ENCODE results near the gene LAMB1. TPM values are rescaled to one million over a fixed set of nuclear protein-coding genes. Genes with fewer than 3 reads are reported as not detected.

Gene LAMB1
- total RNA-seq, 1 experiment from 2014 or later = 101 TPM

DNA sequence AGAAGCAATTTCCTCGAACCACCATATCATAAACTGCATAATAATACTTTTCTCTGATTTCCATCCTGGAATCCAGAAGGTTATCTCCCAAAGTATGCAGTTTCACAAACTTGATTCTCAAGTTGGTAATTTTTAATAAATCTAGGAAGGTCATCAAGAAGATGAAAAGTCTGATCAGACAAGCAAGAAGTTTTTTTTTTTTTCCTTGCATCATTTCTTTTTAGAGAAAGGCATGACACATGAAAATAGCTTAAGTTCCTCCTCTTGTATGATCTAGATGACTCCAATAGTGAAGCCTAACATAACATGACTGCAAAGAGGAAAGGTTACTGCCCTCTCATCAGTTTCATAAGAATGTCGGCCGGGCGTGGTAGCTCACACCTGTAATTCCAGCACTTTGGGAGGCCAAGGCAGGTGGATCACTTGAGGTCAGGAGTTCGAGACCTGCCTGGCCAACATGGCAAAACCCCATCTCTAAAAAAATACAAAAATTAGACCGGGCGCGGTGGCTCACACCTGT lies 22.2 kb downstream of the LAMB1 start:
- Mint-ChIP-seq H3K27ac (no peak overlapping the region), H3K27me3 (ENCODE audit: low read depth) (no peaks in the 10 kb centered on the region), H3K4me3 (no peak overlapping the region), H3K9me3 (no peaks in the 10 kb centered on the region), H3K36me3 (peaks cover 41% of the 10 kb centered on the region), H3K4me1 (peaks cover 16% of the 10 kb centered on the region)
- TF ChIP-seq, protein P1, sequence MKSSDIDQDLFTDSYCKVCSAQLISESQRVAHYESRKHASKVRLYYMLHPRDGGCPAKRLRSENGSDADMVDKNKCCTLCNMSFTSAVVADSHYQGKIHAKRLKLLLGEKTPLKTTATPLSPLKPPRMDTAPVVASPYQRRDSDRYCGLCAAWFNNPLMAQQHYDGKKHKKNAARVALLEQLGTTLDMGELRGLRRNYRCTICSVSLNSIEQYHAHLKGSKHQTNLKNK (CRISPR knock-in tag; IDR thresholded peaks at IDR 0.05) = no peak
- DNase-seq (ENCODE audit: low spot score) = no peak
- no peak for ATAC-seq
- POLR2A ChIA-PET = no interaction called here
- CTCF ChIA-PET = no interaction called here

DNA sequence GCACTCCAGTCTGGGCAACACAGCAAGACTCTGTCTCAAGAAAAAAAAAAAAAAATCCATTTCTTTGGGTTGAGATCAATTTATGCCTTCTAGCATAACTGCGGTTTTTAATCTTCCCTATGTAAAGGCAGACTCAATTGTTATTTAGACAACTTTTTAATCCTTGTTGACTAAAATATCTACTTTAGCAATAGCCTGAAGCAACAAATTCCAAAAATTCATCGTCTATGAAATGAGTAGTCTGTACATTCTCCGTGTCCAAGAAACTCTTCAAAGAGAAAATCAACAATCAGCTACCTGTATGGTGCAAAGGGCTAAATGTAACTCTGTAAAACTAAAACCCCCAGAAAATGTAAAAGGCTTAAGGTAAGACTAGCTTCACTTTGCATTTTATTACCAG lies 22.8 kb downstream of the LAMB1 start:
- CTCF ChIA-PET = no interaction called here
- POLR2A ChIA-PET = no interaction called here
- Mint-ChIP-seq H3K4me3 (no peak overlapping the region), H3K4me1 (peaks cover 21% of the 10 kb centered on the region), H3K36me3 (peaks cover 46% of the 10 kb centered on the region), H3K27me3 (ENCODE audit: low read depth) (no peaks in the 10 kb centered on the region), H3K9me3 (no peaks in the 10 kb centered on the region), H3K27ac (no peak overlapping the region)
- no peak for DNase-seq (ENCODE audit: low spot score)
- TF ChIP-seq FOXP1 (CRISPR knock-in tag; IDR thresholded peaks at IDR 0.05; ENCODE audit: borderline replicate concordance) = no peak
- TF ChIP-seq, protein P2, sequence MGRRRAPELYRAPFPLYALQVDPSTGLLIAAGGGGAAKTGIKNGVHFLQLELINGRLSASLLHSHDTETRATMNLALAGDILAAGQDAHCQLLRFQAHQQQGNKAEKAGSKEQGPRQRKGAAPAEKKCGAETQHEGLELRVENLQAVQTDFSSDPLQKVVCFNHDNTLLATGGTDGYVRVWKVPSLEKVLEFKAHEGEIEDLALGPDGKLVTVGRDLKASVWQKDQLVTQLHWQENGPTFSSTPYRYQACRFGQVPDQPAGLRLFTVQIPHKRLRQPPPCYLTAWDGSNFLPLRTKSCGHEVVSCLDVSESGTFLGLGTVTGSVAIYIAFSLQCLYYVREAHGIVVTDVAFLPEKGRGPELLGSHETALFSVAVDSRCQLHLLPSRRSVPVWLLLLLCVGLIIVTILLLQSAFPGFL (CRISPR knock-in tag; IDR thresholded peaks at IDR 0.05; ENCODE audit: borderline replicate concordance) = no peak
- TF ChIP-seq, protein P3, sequence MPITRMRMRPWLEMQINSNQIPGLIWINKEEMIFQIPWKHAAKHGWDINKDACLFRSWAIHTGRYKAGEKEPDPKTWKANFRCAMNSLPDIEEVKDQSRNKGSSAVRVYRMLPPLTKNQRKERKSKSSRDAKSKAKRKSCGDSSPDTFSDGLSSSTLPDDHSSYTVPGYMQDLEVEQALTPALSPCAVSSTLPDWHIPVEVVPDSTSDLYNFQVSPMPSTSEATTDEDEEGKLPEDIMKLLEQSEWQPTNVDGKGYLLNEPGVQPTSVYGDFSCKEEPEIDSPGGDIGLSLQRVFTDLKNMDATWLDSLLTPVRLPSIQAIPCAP (CRISPR knock-in tag; IDR thresholded peaks at IDR 0.05) = no peak
- no peak for TF ChIP-seq NFATC4 (CRISPR knock-in tag; IDR thresholded peaks at IDR 0.05)
- no peak for TF ChIP-seq ZBTB21 (CRISPR knock-in tag; IDR thresholded peaks at IDR 0.05; ENCODE audit: borderline replicate concordance)
- no peak for TF ChIP-seq NR1H2 (CRISPR knock-in tag; IDR thresholded peaks at IDR 0.05)
- no peak for TF ChIP-seq FOXJ3 (CRISPR knock-in tag; IDR thresholded peaks at IDR 0.05; ENCODE audit: borderline replicate concordance)
- no peak for TF ChIP-seq SMAD4 (CRISPR knock-in tag; IDR thresholded peaks at IDR 0.05)
- TF ChIP-seq, protein P4, sequence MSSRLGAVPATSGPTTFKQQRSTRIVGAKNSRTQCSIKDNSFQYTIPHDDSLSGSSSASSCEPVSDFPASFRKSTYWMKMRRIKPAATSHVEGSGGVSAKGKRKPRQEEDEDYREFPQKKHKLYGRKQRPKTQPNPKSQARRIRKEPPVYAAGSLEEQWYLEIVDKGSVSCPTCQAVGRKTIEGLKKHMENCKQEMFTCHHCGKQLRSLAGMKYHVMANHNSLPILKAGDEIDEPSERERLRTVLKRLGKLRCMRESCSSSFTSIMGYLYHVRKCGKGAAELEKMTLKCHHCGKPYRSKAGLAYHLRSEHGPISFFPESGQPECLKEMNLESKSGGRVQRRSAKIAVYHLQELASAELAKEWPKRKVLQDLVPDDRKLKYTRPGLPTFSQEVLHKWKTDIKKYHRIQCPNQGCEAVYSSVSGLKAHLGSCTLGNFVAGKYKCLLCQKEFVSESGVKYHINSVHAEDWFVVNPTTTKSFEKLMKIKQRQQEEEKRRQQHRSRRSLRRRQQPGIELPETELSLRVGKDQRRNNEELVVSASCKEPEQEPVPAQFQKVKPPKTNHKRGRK (CRISPR knock-in tag; IDR thresholded peaks at IDR 0.05; ENCODE audit: borderline replicate concordance) = no peak
- TF ChIP-seq, protein P5, sequence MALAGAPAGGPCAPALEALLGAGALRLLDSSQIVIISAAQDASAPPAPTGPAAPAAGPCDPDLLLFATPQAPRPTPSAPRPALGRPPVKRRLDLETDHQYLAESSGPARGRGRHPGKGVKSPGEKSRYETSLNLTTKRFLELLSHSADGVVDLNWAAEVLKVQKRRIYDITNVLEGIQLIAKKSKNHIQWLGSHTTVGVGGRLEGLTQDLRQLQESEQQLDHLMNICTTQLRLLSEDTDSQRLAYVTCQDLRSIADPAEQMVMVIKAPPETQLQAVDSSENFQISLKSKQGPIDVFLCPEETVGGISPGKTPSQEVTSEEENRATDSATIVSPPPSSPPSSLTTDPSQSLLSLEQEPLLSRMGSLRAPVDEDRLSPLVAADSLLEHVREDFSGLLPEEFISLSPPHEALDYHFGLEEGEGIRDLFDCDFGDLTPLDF (CRISPR knock-in tag; IDR thresholded peaks at IDR 0.05) = no peak
- TF ChIP-seq IRF2 (CRISPR knock-in tag; IDR thresholded peaks at IDR 0.05; ENCODE audit: borderline replicate concordance, low read depth) = no peak
- no peak for TF ChIP-seq ESRRA (CRISPR knock-in tag; IDR thresholded peaks at IDR 0.05; ENCODE audit: borderline replicate concordance)
- no peak for TF ChIP-seq ELF4 (CRISPR knock-in tag; IDR thresholded peaks at IDR 0.05; ENCODE audit: low read depth)
- TF ChIP-seq GABPB1 (CRISPR knock-in tag; IDR thresholded peaks at IDR 0.05) = no peak
- TF ChIP-seq, protein P6, sequence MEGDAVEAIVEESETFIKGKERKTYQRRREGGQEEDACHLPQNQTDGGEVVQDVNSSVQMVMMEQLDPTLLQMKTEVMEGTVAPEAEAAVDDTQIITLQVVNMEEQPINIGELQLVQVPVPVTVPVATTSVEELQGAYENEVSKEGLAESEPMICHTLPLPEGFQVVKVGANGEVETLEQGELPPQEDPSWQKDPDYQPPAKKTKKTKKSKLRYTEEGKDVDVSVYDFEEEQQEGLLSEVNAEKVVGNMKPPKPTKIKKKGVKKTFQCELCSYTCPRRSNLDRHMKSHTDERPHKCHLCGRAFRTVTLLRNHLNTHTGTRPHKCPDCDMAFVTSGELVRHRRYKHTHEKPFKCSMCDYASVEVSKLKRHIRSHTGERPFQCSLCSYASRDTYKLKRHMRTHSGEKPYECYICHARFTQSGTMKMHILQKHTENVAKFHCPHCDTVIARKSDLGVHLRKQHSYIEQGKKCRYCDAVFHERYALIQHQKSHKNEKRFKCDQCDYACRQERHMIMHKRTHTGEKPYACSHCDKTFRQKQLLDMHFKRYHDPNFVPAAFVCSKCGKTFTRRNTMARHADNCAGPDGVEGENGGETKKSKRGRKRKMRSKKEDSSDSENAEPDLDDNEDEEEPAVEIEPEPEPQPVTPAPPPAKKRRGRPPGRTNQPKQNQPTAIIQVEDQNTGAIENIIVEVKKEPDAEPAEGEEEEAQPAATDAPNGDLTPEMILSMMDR (IDR thresholded peaks at IDR 0.05) = no peak
- TF ChIP-seq TCF7 (CRISPR knock-in tag; IDR thresholded peaks at IDR 0.05; ENCODE audit: low read depth) = no peak
- ATAC-seq = no peak
